Measurements from ENCODE around the gene SH3GL3. TPM values are rescaled to one million over a fixed set of nuclear protein-coding genes. Genes with fewer than 3 reads are reported as not detected.

Gene SH3GL3
- total RNA-seq, 1 experiment from 2014 or later, result not detected

- POLR2A ChIA-PET, result no interaction called here
- peak; percentile 50 to 56 for DNase-seq
- no peak for TF ChIP-seq CTCF (IDR thresholded peaks at IDR 0.05; ENCODE audit: insufficient read depth in 1 of 2, low read depth in 1 of 2, low read length in 1 of 2, severe bottlenecking in 1 of 2, unreplicated experiment in 1 of 2)
- no peaks in the 10 kb centered on the region for H3K36me3 Mint-ChIP-seq (ENCODE audit: insufficient read depth, unreplicated experiment)
- H3K27ac Mint-ChIP-seq (ENCODE audit: unreplicated experiment), result no peak overlapping the region
- no TSS peak for BruUV-seq (replicated peaks)
- H3K4me3 Mint-ChIP-seq (ENCODE audit: unreplicated experiment), result no peak overlapping the region
- intact Hi-C loops (cut with micrococcal nuclease; ENCODE audit: unreplicated experiment), result no loop called here
- Histone ChIP-seq H3K27me3 (replicated peaks; ENCODE audit: control insufficient read depth, insufficient read depth, low read length) (no peaks in the 10 kb centered on the region), H3K4me1 (no peaks in the 10 kb centered on the region), H3K9me3 (no peaks in the 10 kb centered on the region), H3K36me3 (ENCODE audit: control insufficient read depth, insufficient read depth, low read length) (no peaks in the 10 kb centered on the region), H3K4me3 (ENCODE audit: low read depth, low read length) (no peak overlapping the region)
- peaks cover 9% of the 10 kb centered on the region for H3K27me3 Mint-ChIP-seq (ENCODE audit: insufficient read depth, unreplicated experiment)
- no peaks in the 10 kb centered on the region for H3K9me3 Mint-ChIP-seq (ENCODE audit: unreplicated experiment)
- CTCF ChIA-PET, result interaction anchor here (0.7 kb wide), 1 partner anchor 26 kb away, joined by 5 read pairs; no protein-coding TSS in a partner anchor
- H3K4me1 Mint-ChIP-seq (ENCODE audit: low read depth, unreplicated experiment), result no peaks in the 10 kb centered on the region
Measured at GRCh38 chr15:83410532-83410931, 36.6 kb upstream of the SH3GL3 start.

GRCh38 chr15:83413054-83413719 lies 34.0 kb upstream of the SH3GL3 start:
- no peaks in the 10 kb centered on the region for H3K4me1 ChIP-seq
- H3K9me3 ChIP-seq, result no peaks in the 10 kb centered on the region
- no peaks in the 10 kb centered on the region for H3K27me3 Mint-ChIP-seq (ENCODE audit: insufficient read depth, unreplicated experiment)
- H3K9me3 Mint-ChIP-seq (ENCODE audit: unreplicated experiment), result no peaks in the 10 kb centered on the region
- no peaks in the 10 kb centered on the region for H3K27me3 ChIP-seq (replicated peaks; ENCODE audit: control insufficient read depth, insufficient read depth, low read length)
- no peaks in the 10 kb centered on the region for H3K36me3 Mint-ChIP-seq (ENCODE audit: insufficient read depth, unreplicated experiment)
- no peaks in the 10 kb centered on the region for H3K36me3 ChIP-seq (ENCODE audit: control insufficient read depth, insufficient read depth, low read length)
- ChIA-PET CTCF (no interaction called here), POLR2A (no interaction called here)
- no peaks in the 10 kb centered on the region for H3K4me1 Mint-ChIP-seq (ENCODE audit: low read depth, unreplicated experiment)
- intact Hi-C loops (cut with micrococcal nuclease; ENCODE audit: unreplicated experiment), result no loop called here
- H3K4me3 Mint-ChIP-seq (ENCODE audit: unreplicated experiment), result no peak overlapping the region
- no peak for DNase-seq
- no peak overlapping the region for H3K27ac Mint-ChIP-seq (ENCODE audit: unreplicated experiment)
- no peak for TF ChIP-seq CTCF (IDR thresholded peaks at IDR 0.05; ENCODE audit: insufficient read depth in 1 of 2, low read depth in 1 of 2, low read length in 1 of 2, severe bottlenecking in 1 of 2, unreplicated experiment in 1 of 2)
- no TSS peak for BruUV-seq (replicated peaks)
- no peak overlapping the region for H3K4me3 ChIP-seq (ENCODE audit: low read depth, low read length)

GRCh38 chr15:83422081-83422480 lies 25.1 kb upstream of the SH3GL3 start:
- ChIA-PET CTCF (no interaction called here), POLR2A (no interaction called here)
- Histone ChIP-seq H3K36me3 (ENCODE audit: control insufficient read depth, insufficient read depth, low read length) (no peaks in the 10 kb centered on the region), H3K27me3 (replicated peaks; ENCODE audit: control insufficient read depth, insufficient read depth, low read length) (no peaks in the 10 kb centered on the region), H3K4me1 (no peaks in the 10 kb centered on the region), H3K9me3 (no peaks in the 10 kb centered on the region), H3K4me3 (ENCODE audit: low read depth, low read length) (no peak overlapping the region)
- no peak for TF ChIP-seq CTCF (IDR thresholded peaks at IDR 0.05; ENCODE audit: insufficient read depth in 1 of 2, low read depth in 1 of 2, low read length in 1 of 2, severe bottlenecking in 1 of 2, unreplicated experiment in 1 of 2)
- H3K36me3 Mint-ChIP-seq (ENCODE audit: insufficient read depth, unreplicated experiment), result no peaks in the 10 kb centered on the region
- no peaks in the 10 kb centered on the region for H3K4me1 Mint-ChIP-seq (ENCODE audit: low read depth, unreplicated experiment)
- H3K27me3 Mint-ChIP-seq (ENCODE audit: insufficient read depth, unreplicated experiment), result peaks cover 15% of the 10 kb centered on the region
- H3K27ac Mint-ChIP-seq (ENCODE audit: unreplicated experiment), result no peak overlapping the region
- H3K4me3 Mint-ChIP-seq (ENCODE audit: unreplicated experiment), result no peak overlapping the region
- peaks cover 10% of the 10 kb centered on the region for H3K9me3 Mint-ChIP-seq (ENCODE audit: unreplicated experiment)
- no peak for DNase-seq
- BruUV-seq (replicated peaks), result no TSS peak
- intact Hi-C loops (cut with micrococcal nuclease; ENCODE audit: unreplicated experiment), result no loop called here

Data from Caco-2 (cell line).